ENCODE measurements around the gene MLF1.

DNA sequence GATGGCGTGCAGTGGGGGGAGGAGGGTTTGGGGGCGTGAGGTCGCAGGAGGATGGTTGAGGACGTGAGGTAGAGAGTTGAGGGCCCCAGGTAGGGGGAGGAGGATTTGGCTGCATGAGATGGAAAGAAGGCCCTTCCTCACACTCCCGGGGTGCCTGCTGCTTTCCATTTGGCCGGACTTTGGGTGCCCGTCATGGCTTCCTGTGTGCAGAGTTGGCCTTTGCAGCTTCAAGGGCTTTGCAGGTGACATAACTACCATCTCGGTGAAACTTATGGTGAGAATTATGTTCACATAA, 1.7 kb downstream of the MLF1 start:
- TF ChIP-seq, protein P1, sequence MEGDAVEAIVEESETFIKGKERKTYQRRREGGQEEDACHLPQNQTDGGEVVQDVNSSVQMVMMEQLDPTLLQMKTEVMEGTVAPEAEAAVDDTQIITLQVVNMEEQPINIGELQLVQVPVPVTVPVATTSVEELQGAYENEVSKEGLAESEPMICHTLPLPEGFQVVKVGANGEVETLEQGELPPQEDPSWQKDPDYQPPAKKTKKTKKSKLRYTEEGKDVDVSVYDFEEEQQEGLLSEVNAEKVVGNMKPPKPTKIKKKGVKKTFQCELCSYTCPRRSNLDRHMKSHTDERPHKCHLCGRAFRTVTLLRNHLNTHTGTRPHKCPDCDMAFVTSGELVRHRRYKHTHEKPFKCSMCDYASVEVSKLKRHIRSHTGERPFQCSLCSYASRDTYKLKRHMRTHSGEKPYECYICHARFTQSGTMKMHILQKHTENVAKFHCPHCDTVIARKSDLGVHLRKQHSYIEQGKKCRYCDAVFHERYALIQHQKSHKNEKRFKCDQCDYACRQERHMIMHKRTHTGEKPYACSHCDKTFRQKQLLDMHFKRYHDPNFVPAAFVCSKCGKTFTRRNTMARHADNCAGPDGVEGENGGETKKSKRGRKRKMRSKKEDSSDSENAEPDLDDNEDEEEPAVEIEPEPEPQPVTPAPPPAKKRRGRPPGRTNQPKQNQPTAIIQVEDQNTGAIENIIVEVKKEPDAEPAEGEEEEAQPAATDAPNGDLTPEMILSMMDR (IDR thresholded peaks at IDR 0.05; ENCODE audit: poor library complexity): no peak
- TF ChIP-seq EZH2phosphoT487 (IDR thresholded peaks at IDR 0.05; ENCODE audit: low read depth, severe bottlenecking, unreplicated experiment) (no peak), EZH2 (IDR thresholded peaks at IDR 0.05; ENCODE audit: borderline replicate concordance) (no peak)
